ENCODE results near the gene ST8SIA1.

DNA sequence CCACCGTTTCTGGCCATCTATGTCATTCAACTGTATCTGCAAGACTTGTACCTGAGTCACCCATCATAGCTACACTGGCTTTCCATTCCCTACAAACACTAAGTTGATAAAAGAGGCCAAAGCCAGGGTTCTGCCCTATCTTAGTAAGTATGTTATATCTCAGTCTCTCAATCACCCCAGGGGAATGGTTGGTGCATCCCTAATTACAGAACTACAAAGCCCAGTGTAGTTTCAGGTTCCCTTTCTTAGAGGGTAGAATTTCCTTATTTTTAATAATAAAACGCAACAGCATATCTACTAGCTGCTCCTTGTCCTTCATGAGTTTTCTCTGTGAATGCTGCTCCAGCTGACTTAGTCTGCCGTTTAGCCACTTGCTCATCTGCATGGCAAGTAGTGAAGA, 57.6 kb downstream of the ST8SIA1 start:
- TF ChIP-seq CTCF (IDR thresholded peaks at IDR 0.05) (no peak), POLR2A (IDR thresholded peaks at IDR 0.05; ENCODE audit: low read depth) (no peak), EP300 (IDR thresholded peaks at IDR 0.05) (no peak), POLR2AphosphoS5 (IDR thresholded peaks at IDR 0.05) (no peak)

Data from esophagus muscularis mucosa (tissue), 4 donors.